Activated naive CD4-positive, alpha-beta T cell treated with anti-CD3 and anti-CD28 coated beads, Interleukin-2, amount 10 ng/mL, durations not matched to agents 7 days and 5 days (primary cell): ENCODE data around the gene HTD2.

Experiments used
- CTCF ChIA-PET: fragments of 350-600 bp; sonication (Branson Sonifier 250); formaldehyde crosslinking; loops from one replicate; lab custom pipeline; 2021; ENCODE audit warnings: antibody characterized with exemption; lab: Charles Lee
- DNase-seq: peaks from one replicate; pipeline ENCODE4 v3.0.0-alpha.2; 2020
- H3K27ac Mint-ChIP-seq: one replicate; pipeline ENCODE4 v1.8.0; 2021; ENCODE audit warnings: mild to moderate bottlenecking, moderate library complexity, mixed read lengths
- H3K27me3 Mint-ChIP-seq: one replicate; pipeline ENCODE4 v1.8.0; 2021; ENCODE audit warnings: mild to moderate bottlenecking, mixed read lengths
- H3K36me3 Mint-ChIP-seq: one replicate; pipeline ENCODE4 v1.8.0; 2021; ENCODE audit warnings: mixed read lengths
- H3K4me1 Mint-ChIP-seq: one replicate; pipeline ENCODE4 v1.8.0; 2021; ENCODE audit warnings: mixed read lengths
- H3K4me3 Mint-ChIP-seq: one replicate; pipeline ENCODE4 v1.8.0; 2021; ENCODE audit warnings: mild to moderate bottlenecking, moderate library complexity, mixed read lengths
- H3K9me3 Mint-ChIP-seq: one replicate; pipeline ENCODE4 v1.8.0; 2021; ENCODE audit warnings: mixed read lengths

The HTD2 gene

GRCh38 chr3:58345457-58345856 lies 39.1 kb downstream of the HTD2 start:
- Mint-ChIP-seq H3K27me3 (no peaks in the 10 kb centered on the region), H3K36me3 (peaks cover 24% of the 10 kb centered on the region), H3K4me3 (no peak overlapping the region), H3K4me1 (peaks cover 31% of the 10 kb centered on the region), H3K27ac (no peak overlapping the region), H3K9me3 (peaks cover 3% of the 10 kb centered on the region)
- DNase-seq, result no peak
- CTCF ChIA-PET, result no interaction called here

GRCh38 chr3:58346368-58346767 lies 40.0 kb downstream of the HTD2 start:
- Mint-ChIP-seq H3K27ac (no peak overlapping the region), H3K36me3 (peaks cover 25% of the 10 kb centered on the region), H3K9me3 (peaks cover 3% of the 10 kb centered on the region), H3K4me1 (peaks cover 34% of the 10 kb centered on the region), H3K27me3 (no peaks in the 10 kb centered on the region), H3K4me3 (no peak overlapping the region)
- CTCF ChIA-PET, result no interaction called here
- DNase-seq, result no peak

GRCh38 chr3:58347984-58348383 lies 41.7 kb downstream of the HTD2 start:
- Mint-ChIP-seq H3K4me3 (no peak overlapping the region), H3K27ac (no peak overlapping the region), H3K9me3 (peaks cover 3% of the 10 kb centered on the region), H3K4me1 (peaks cover 49% of the 10 kb centered on the region), H3K36me3 (peaks cover 29% of the 10 kb centered on the region), H3K27me3 (no peaks in the 10 kb centered on the region)
- no peak for DNase-seq
- CTCF ChIA-PET, result interaction anchor here (5.2 kb wide), 1 partner anchor 14 kb away, joined by 45 read pairs; the partner anchor contains the start of gene PXK

- CTCF ChIA-PET, result interaction anchor here (0.7 to 5.2 kb wide), 7 partner anchors 16 to 83 kb away, joined by 3 to 45 read pairs (median 4); partner anchors contain the start of genes HTD2, PDHB, PXK and RPP14
- peak overlapping the region; percentile 45 for H3K27ac Mint-ChIP-seq
- no peaks in the 10 kb centered on the region for H3K27me3 Mint-ChIP-seq
- H3K4me3 Mint-ChIP-seq, result no peak overlapping the region
- H3K4me1 Mint-ChIP-seq, result peaks cover 65% of the 10 kb centered on the region
- no peak for DNase-seq
- H3K9me3 Mint-ChIP-seq, result peaks cover 3% of the 10 kb centered on the region
- H3K36me3 Mint-ChIP-seq, result peaks cover 33% of the 10 kb centered on the region
Observed at GRCh38 chr3:58349792-58350626, 43.7 kb downstream of the HTD2 start.

GRCh38 chr3:58350627-58351013 lies 44.3 kb downstream of the HTD2 start:
- DNase-seq, result no peak
- H3K9me3 Mint-ChIP-seq, result peaks cover 3% of the 10 kb centered on the region
- peak overlapping the region; percentile 63 for H3K27ac Mint-ChIP-seq
- peaks cover 33% of the 10 kb centered on the region for H3K36me3 Mint-ChIP-seq
- H3K4me3 Mint-ChIP-seq, result no peak overlapping the region
- CTCF ChIA-PET, result interaction anchor here (1.3 to 5.2 kb wide), 4 partner anchors 16 to 64 kb away, joined by 3 to 45 read pairs (median 10); partner anchors contain the start of gene PXK
- H3K4me1 Mint-ChIP-seq, result peaks cover 71% of the 10 kb centered on the region
- no peaks in the 10 kb centered on the region for H3K27me3 Mint-ChIP-seq

GRCh38 chr3:58351920-58352319 lies 45.6 kb downstream of the HTD2 start:
- no peak for DNase-seq
- no peaks in the 10 kb centered on the region for H3K27me3 Mint-ChIP-seq
- H3K4me3 Mint-ChIP-seq, result no peak overlapping the region
- peaks cover 73% of the 10 kb centered on the region for H3K4me1 Mint-ChIP-seq
- peaks cover 33% of the 10 kb centered on the region for H3K36me3 Mint-ChIP-seq
- H3K9me3 Mint-ChIP-seq, result peaks cover 3% of the 10 kb centered on the region
- H3K27ac Mint-ChIP-seq, result peak overlapping the region; percentile 25
- CTCF ChIA-PET, result interaction anchor here (0.8 to 5.2 kb wide), 6 partner anchors 14 to 63 kb away, joined by 3 to 45 read pairs (median 3); partner anchors contain the start of gene PXK

GRCh38 chr3:58352626-58353025 lies 46.3 kb downstream of the HTD2 start:
- Mint-ChIP-seq H3K4me3 (no peak overlapping the region), H3K9me3 (peaks cover 3% of the 10 kb centered on the region), H3K27me3 (no peaks in the 10 kb centered on the region), H3K36me3 (peaks cover 30% of the 10 kb centered on the region), H3K27ac (peak overlapping the region; percentile 38), H3K4me1 (peaks cover 78% of the 10 kb centered on the region)
- CTCF ChIA-PET, result interaction anchor here (0.8 to 5.2 kb wide), 6 partner anchors 13 to 62 kb away, joined by 3 to 45 read pairs (median 3); partner anchors contain the start of gene PXK
- DNase-seq, result no peak

GRCh38 chr3:58353722-58354553 lies 47.6 kb downstream of the HTD2 start:
- peak overlapping the region; percentile 44 for H3K4me3 Mint-ChIP-seq
- H3K4me1 Mint-ChIP-seq, result peaks cover 81% of the 10 kb centered on the region
- peak; percentile 57 for DNase-seq
- CTCF ChIA-PET, result interaction anchor here (0.7 to 3.7 kb wide), 4 partner anchors 19 to 184 kb away, joined by 3 to 17 read pairs (median 4); partner anchors contain the start of gene KCTD6
- peaks cover 22% of the 10 kb centered on the region for H3K36me3 Mint-ChIP-seq
- peaks cover 3% of the 10 kb centered on the region for H3K9me3 Mint-ChIP-seq
- H3K27me3 Mint-ChIP-seq, result no peaks in the 10 kb centered on the region
- peak overlapping the region; percentile 90 for H3K27ac Mint-ChIP-seq

- Mint-ChIP-seq H3K36me3 (peaks cover 16% of the 10 kb centered on the region), H3K27me3 (no peaks in the 10 kb centered on the region), H3K4me1 (peaks cover 69% of the 10 kb centered on the region), H3K27ac (peak overlapping the region; percentile 28), H3K4me3 (no peak overlapping the region), H3K9me3 (no peaks in the 10 kb centered on the region)
- DNase-seq, result no peak
- CTCF ChIA-PET, result interaction anchor here (1.0 to 3.7 kb wide), 2 partner anchors 20 to 34 kb away, joined by 3 to 17 read pairs; no protein-coding TSS in a partner anchor
Observed at GRCh38 chr3:58355179-58355578, 48.9 kb downstream of the HTD2 start.

GRCh38 chr3:58356054-58356453 lies 49.7 kb downstream of the HTD2 start:
- Mint-ChIP-seq H3K4me1 (peaks cover 60% of the 10 kb centered on the region), H3K27ac (peak overlapping the region; percentile 24), H3K9me3 (no peaks in the 10 kb centered on the region), H3K4me3 (no peak overlapping the region), H3K36me3 (peaks cover 11% of the 10 kb centered on the region), H3K27me3 (no peaks in the 10 kb centered on the region)
- no peak for DNase-seq
- CTCF ChIA-PET, result interaction anchor here (0.6 to 3.7 kb wide), 3 partner anchors 21 to 67 kb away, joined by 3 to 17 read pairs (median 3); no protein-coding TSS in a partner anchor

- Mint-ChIP-seq H3K27ac (no peak overlapping the region), H3K4me3 (no peak overlapping the region), H3K36me3 (peaks cover 7% of the 10 kb centered on the region), H3K4me1 (peaks cover 48% of the 10 kb centered on the region), H3K27me3 (no peaks in the 10 kb centered on the region), H3K9me3 (no peaks in the 10 kb centered on the region)
- no peak for DNase-seq
- CTCF ChIA-PET, result no interaction called here
Observed at GRCh38 chr3:58357402-58357801, 51.1 kb downstream of the HTD2 start.

- H3K4me1 Mint-ChIP-seq, result peaks cover 42% of the 10 kb centered on the region
- no peak overlapping the region for H3K27ac Mint-ChIP-seq
- CTCF ChIA-PET, result no interaction called here
- no peaks in the 10 kb centered on the region for H3K27me3 Mint-ChIP-seq
- H3K36me3 Mint-ChIP-seq, result peaks cover 5% of the 10 kb centered on the region
- H3K4me3 Mint-ChIP-seq, result no peak overlapping the region
- H3K9me3 Mint-ChIP-seq, result no peaks in the 10 kb centered on the region
- DNase-seq, result no peak
Observed at GRCh38 chr3:58358092-58358491, 51.8 kb downstream of the HTD2 start.

- no peaks in the 10 kb centered on the region for H3K9me3 Mint-ChIP-seq
- no peak for DNase-seq
- CTCF ChIA-PET, result no interaction called here
- H3K4me1 Mint-ChIP-seq, result peaks cover 35% of the 10 kb centered on the region
- H3K36me3 Mint-ChIP-seq, result peaks cover 3% of the 10 kb centered on the region
- no peak overlapping the region for H3K4me3 Mint-ChIP-seq
- H3K27ac Mint-ChIP-seq, result no peak overlapping the region
- H3K27me3 Mint-ChIP-seq, result no peaks in the 10 kb centered on the region
Observed at GRCh38 chr3:58358808-58359207, 52.5 kb downstream of the HTD2 start.

GRCh38 chr3:58359621-58360020 lies 53.3 kb downstream of the HTD2 start:
- Mint-ChIP-seq H3K9me3 (no peaks in the 10 kb centered on the region), H3K36me3 (peaks cover 1% of the 10 kb centered on the region), H3K27me3 (no peaks in the 10 kb centered on the region), H3K4me3 (no peak overlapping the region), H3K27ac (no peak overlapping the region), H3K4me1 (peaks cover 30% of the 10 kb centered on the region)
- DNase-seq, result no peak
- CTCF ChIA-PET, result no interaction called here
